MCF 10A (cell line): ENCODE measurements around the gene PBX1. TPM values are rescaled to one million over a fixed set of nuclear protein-coding genes. Genes with fewer than 3 reads are reported as not detected.

Experiments
- BruUV-seq: library from RNA; stranded (reverse); fragments of 400-500 nt; replicated peaks from 2 replicates; lab custom pipeline; 2021; lab: Mats Ljungman, UMichigan
- CTCF ChIA-PET: fragments of 300-600 bp; sonication (Branson Sonifier 250); formaldehyde crosslinking; extraction: SDS; loops from one replicate; lab custom pipeline; 2021; ENCODE audit warnings: antibody characterized with exemption, inconsistent platforms; lab: Yijun Ruan, JAX
- POLR2A ChIA-PET: fragments of 300-600, 350-650 bp; sonication (Branson Sonifier 250); formaldehyde crosslinking; extraction: SDS; loops from one replicate; lab custom pipeline; 2020; ENCODE audit warnings: antibody characterized with exemption, inconsistent platforms; lab: Yijun Ruan, JAX
- DNase-seq: peaks from one replicate; pipeline ENCODE4 v3.0.0-alpha.2; 2018; ENCODE audit not compliant: unreplicated experiment
- H3K27ac Mint-ChIP-seq: one replicate; pipeline ENCODE4 v1.8.0; 2022; ENCODE audit warnings: mild to moderate bottlenecking, low read depth, mixed read lengths; ENCODE audit not compliant: unreplicated experiment
- H3K27me3 Mint-ChIP-seq: one replicate; pipeline ENCODE4 v1.8.0; 2022; ENCODE audit warnings: mixed read lengths; ENCODE audit not compliant: insufficient read depth, unreplicated experiment
- H3K36me3 Mint-ChIP-seq: one replicate; pipeline ENCODE4 v1.8.0; 2022; ENCODE audit warnings: mild to moderate bottlenecking, moderate library complexity, mixed read lengths; ENCODE audit not compliant: insufficient read depth, unreplicated experiment
- H3K4me1 Mint-ChIP-seq: one replicate; pipeline ENCODE4 v1.8.0; 2022; ENCODE audit warnings: mixed read lengths; ENCODE audit not compliant: insufficient read depth, unreplicated experiment
- H3K4me3 Mint-ChIP-seq: one replicate; pipeline ENCODE4 v1.8.0; 2022; ENCODE audit warnings: mild to moderate bottlenecking, moderate library complexity, mixed read lengths; ENCODE audit not compliant: unreplicated experiment
- H3K9me3 Mint-ChIP-seq: one replicate; pipeline ENCODE4 v1.8.0; 2022; ENCODE audit warnings: mixed read lengths; ENCODE audit not compliant: unreplicated experiment
- CTCF ChIP-seq: fragments of 200-600 bp; IDR thresholded peaks from one replicate; pipeline ENCODE4 v1.8.0; 2022; ENCODE audit warnings: antibody characterized with exemption, mild to moderate bottlenecking; ENCODE audit not compliant: unreplicated experiment
- intact Hi-C: fragments of 100-400 bp; cut with micrococcal nuclease; formaldehyde crosslinking; loops from 2 replicates; pipeline ENCODE4 v1.14.1; 2022
- total RNA-seq: library from RNA; stranded (reverse); gene quantifications from 2 replicates; pipeline ENCODE4 v1.2.3, GENCODE V29; 2022

Gene PBX1
- total RNA-seq, 1 experiment from 2014 or later = 5.8 TPM

GRCh38 chr1:164653705-164654104 lies 94.7 kb downstream of the PBX1 start:
- ChIA-PET CTCF (interaction anchor here (0.7 to 1.1 kb wide), 3 partner anchors 11 to 40 kb away, joined by 3 to 4 read pairs (median 4); no protein-coding TSS in a partner anchor), POLR2A (no interaction called here)
- no TSS peak for BruUV-seq
- DNase-seq = no peak
- Mint-ChIP-seq H3K4me3 (no peak overlapping the region), H3K27ac (no peak overlapping the region), H3K4me1 (peaks cover 24% of the 10 kb centered on the region), H3K9me3 (no peaks in the 10 kb centered on the region), H3K27me3 (no peaks in the 10 kb centered on the region), H3K36me3 (no peaks in the 10 kb centered on the region)
- TF ChIP-seq CTCF = no peak
- intact Hi-C loops = no loop called here

- intact Hi-C loops = no loop called here
These were observed 95.2 kb downstream of the PBX1 start for GRCh38 chr1:164654200-164654599.

GRCh38 chr1:164658864-164659263 lies 99.9 kb downstream of the PBX1 start:
- intact Hi-C loops = no loop called here
- no TSS peak for BruUV-seq
- no peak for TF ChIP-seq CTCF
- Mint-ChIP-seq H3K27ac (no peak overlapping the region), H3K9me3 (no peaks in the 10 kb centered on the region), H3K27me3 (no peaks in the 10 kb centered on the region), H3K4me1 (peaks cover 6% of the 10 kb centered on the region), H3K36me3 (no peaks in the 10 kb centered on the region), H3K4me3 (no peak overlapping the region)
- CTCF ChIA-PET = interaction anchor here (0.6 to 1.7 kb wide), 6 partner anchors 8 to 146 kb away, joined by 3 to 5 read pairs (median 4); no protein-coding TSS in a partner anchor
- POLR2A ChIA-PET = interaction anchor here (0.5 kb wide), 1 partner anchor 108 kb away, joined by 3 read pairs; no protein-coding TSS in a partner anchor
- DNase-seq = no peak

More at GRCh38 chr1:164654200-164654599, 95.2 kb downstream of the PBX1 start:
- H3K4me1 Mint-ChIP-seq = peaks cover 19% of the 10 kb centered on the region
- no peaks in the 10 kb centered on the region for H3K36me3 Mint-ChIP-seq
- no TSS peak for BruUV-seq
- no peak overlapping the region for H3K4me3 Mint-ChIP-seq
- ChIA-PET POLR2A (no interaction called here), CTCF (interaction anchor here (0.7 kb wide), 2 partner anchors 17 to 39 kb away, joined by 4 read pairs; no protein-coding TSS in a partner anchor)
- no peaks in the 10 kb centered on the region for H3K9me3 Mint-ChIP-seq
- no peak for TF ChIP-seq CTCF
- H3K27me3 Mint-ChIP-seq = no peaks in the 10 kb centered on the region
- no peak for DNase-seq
- no peak overlapping the region for H3K27ac Mint-ChIP-seq

- Mint-ChIP-seq H3K9me3 (no peaks in the 10 kb centered on the region), H3K27ac (no peak overlapping the region), H3K4me1 (peaks cover 6% of the 10 kb centered on the region), H3K4me3 (no peak overlapping the region), H3K27me3 (no peaks in the 10 kb centered on the region), H3K36me3 (no peaks in the 10 kb centered on the region)
- DNase-seq = no peak
- intact Hi-C loops = no loop called here
- ChIA-PET CTCF (interaction anchor here (0.6 to 1.7 kb wide), 6 partner anchors 7 to 372 kb away, joined by 3 to 5 read pairs (median 4); no protein-coding TSS in a partner anchor), POLR2A (no interaction called here)
- no peak for TF ChIP-seq CTCF
- BruUV-seq = no TSS peak
These were observed 100.8 kb downstream of the PBX1 start for GRCh38 chr1:164659621-164660411.
